IPS DF 4.7 (cell line): ENCODE results near the gene DMP1.

Experiments used
- DNase-seq: peaks from one replicate; pipeline ENCODE4 v3.0.0-alpha.2; 2013; ENCODE audit warnings: low spot score; ENCODE audit errors: extremely low read depth

The DMP1 gene

GRCh38 chr4:87649980-87650379 is at the start of gene DMP1:
Gene DMP1 (plus strand): TSS chr4:87650280. CDS start chr4:87656493, 6,213 bp downstream.
- DNase-seq = no peak

- DNase-seq = no peak
Measured at GRCh38 chr4:87601361-87601760, 48.7 kb upstream of the DMP1 start.

- DNase-seq = no peak
Measured at GRCh38 chr4:87608229-87608628, 41.9 kb upstream of the DMP1 start, which contains the start of gene DSPP. Gene DSPP (plus strand): TSS chr4:87608529. CDS start chr4:87610909, 2,380 bp downstream.

GRCh38 chr4:87614292-87614890 is 35.7 kb upstream of the DMP1 start:
- DNase-seq = no peak

GRCh38 chr4:87616268-87616667 is 33.8 kb upstream of the DMP1 start:
- DNase-seq = no peak

GRCh38 chr4:87620086-87620485 is 30.0 kb upstream of the DMP1 start:
- DNase-seq = no peak

- DNase-seq = no peak
Measured at GRCh38 chr4:87620491-87620890, 29.6 kb upstream of the DMP1 start.

- no peak for DNase-seq
Measured at GRCh38 chr4:87622303-87622702, 27.8 kb upstream of the DMP1 start.

- DNase-seq = no peak
Measured at GRCh38 chr4:87624698-87625097, 25.4 kb upstream of the DMP1 start.

GRCh38 chr4:87631668-87632067 is 18.4 kb upstream of the DMP1 start:
- no peak for DNase-seq

- DNase-seq = no peak
Measured at GRCh38 chr4:87632469-87632868, 17.6 kb upstream of the DMP1 start.

GRCh38 chr4:87633243-87633642 is 16.8 kb upstream of the DMP1 start:
- DNase-seq = no peak

GRCh38 chr4:87644286-87644685 is 5.8 kb upstream of the DMP1 start:
- no peak for DNase-seq

- no peak for DNase-seq
Measured at GRCh38 chr4:87650938-87651337, 858 bp downstream of the DMP1 start.

GRCh38 chr4:87651941-87652340 is 1.9 kb downstream of the DMP1 start:
- DNase-seq = no peak

GRCh38 chr4:87654487-87655044 is 4.5 kb downstream of the DMP1 start:
- no peak for DNase-seq

- no peak for DNase-seq
Measured at GRCh38 chr4:87657525-87657924, 7.4 kb downstream of the DMP1 start.

GRCh38 chr4:87659247-87659931 is 9.3 kb downstream of the DMP1 start:
- no peak for DNase-seq

GRCh38 chr4:87662871-87663270 is 12.8 kb downstream of the DMP1 start:
- DNase-seq = no peak

GRCh38 chr4:87669373-87669772 is 19.3 kb downstream of the DMP1 start:
- DNase-seq = no peak

GRCh38 chr4:87677731-87678130 is 27.7 kb downstream of the DMP1 start:
- no peak for DNase-seq

GRCh38 chr4:87679449-87680169 is 29.5 kb downstream of the DMP1 start:
- DNase-seq = peak; percentile 83
